ENCODE results near the gene TMEM221. TPM values are rescaled to one million over a fixed set of nuclear protein-coding genes. Genes with fewer than 3 reads are reported as not detected.

Gene TMEM221
- total and polyA plus RNA-seq, 2 experiments from 2014 or later = 0.22 to 0.30 TPM

DNA sequence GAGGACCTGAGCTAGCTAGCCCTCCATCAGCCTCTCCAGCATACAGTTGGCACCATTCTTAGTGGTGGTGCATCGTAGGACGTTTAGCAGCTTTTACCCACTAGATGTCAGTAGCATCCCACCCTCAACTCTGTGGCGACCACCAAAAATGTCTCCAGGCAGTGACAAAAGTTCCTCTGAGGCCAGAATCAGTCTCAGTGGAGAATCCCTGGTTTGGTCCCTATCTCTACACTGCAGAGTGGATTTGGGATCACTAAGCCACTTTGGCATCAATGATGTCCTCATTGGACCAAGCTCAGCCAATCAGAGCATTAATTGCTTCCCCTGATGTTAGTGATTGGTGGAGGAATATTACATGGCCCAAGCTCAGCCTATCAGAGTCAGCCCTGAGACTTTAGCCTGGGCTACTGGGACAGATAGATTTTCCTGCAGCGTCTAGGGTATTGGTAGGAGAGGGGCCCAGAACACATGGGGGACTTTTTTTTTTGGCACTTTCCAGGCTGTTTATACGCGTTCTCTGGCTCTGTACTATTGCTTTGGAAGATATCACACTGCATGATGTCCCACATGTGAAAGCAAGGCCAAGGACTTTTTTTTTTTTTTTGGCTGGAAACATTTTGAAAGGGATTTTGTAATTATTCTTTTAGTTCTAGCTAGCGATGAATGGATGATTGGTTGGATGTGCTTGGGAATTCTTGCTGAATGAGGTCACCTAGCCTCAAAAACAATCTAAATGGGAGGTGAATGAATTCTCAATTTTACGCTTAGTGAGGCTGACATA is 7.0 kb downstream of the TMEM221 start:
- 10 to 15% methylated on average over 8 of the region's 8 CpGs for WGBS, 2 experiments (ENCODE audit: low coverage in 1 of 2, low lambda C conversion rate in 2 of 2, missing lambda C conversion rate in 2 of 2)
- H3K27ac ChIP-seq = no peak overlapping the region

DNA sequence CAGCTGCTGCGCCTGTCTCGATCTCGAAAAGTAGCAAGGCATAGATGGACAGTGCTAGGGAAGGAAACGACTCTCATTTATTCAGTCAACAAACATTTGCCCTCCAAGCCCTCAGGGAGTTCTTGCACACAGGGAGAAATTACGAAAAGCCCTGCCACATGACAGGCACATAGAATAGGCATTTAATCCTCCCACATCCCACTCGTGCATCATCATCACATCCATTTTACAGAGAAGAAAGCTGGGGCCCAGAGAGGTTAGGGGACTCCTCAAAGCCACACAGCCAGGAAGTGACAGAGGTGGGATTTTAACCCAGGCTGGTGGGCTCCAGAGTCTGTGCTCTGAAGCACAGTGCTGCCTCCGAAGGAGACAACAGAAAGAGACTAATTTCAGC is 11.6 kb downstream of the TMEM221 start:
- H3K9me3 ChIP-seq (ENCODE audit: low read depth) = no peaks in the 10 kb centered on the region
- no peak overlapping the region for H3K4me2 ChIP-seq (ENCODE audit: unreplicated experiment)
- H3K27ac ChIP-seq = no peak overlapping the region
- TF ChIP-seq EZH2phosphoT487 (IDR thresholded peaks at IDR 0.05; ENCODE audit: insufficient read depth, low read depth) (no peak), EZH2 (IDR thresholded peaks at IDR 0.05; ENCODE audit: insufficient read depth, poor library complexity, severe bottlenecking) (no peak)
- H3K9ac ChIP-seq = no peak overlapping the region
- WGBS, 2 experiments (ENCODE audit: low coverage in 1 of 2, low lambda C conversion rate in 2 of 2, missing lambda C conversion rate in 2 of 2) = 75 to 82% methylated on average over 7 of the region's 7 CpGs
- H2AFZ ChIP-seq = no peak overlapping the region
- H3K27me3 ChIP-seq (replicated peaks; ENCODE audit: insufficient read depth) = no peaks in the 10 kb centered on the region
- H3K4me3 ChIP-seq = no peak overlapping the region
- in situ Hi-C loops (cut with MboI) = no loop called here
- no peaks in the 10 kb centered on the region for H4K20me1 ChIP-seq (ENCODE audit: insufficient read depth)
- DNase-seq = no peak
- no peaks in the 10 kb centered on the region for H3K9me2 ChIP-seq (ENCODE audit: insufficient read depth)
- H3F3A ChIP-seq (ENCODE audit: insufficient read depth) = peaks cover 7% of the 10 kb centered on the region
- H3K36me3 ChIP-seq (ENCODE audit: low read depth) = no peaks in the 10 kb centered on the region
- peaks cover 5% of the 10 kb centered on the region; the same call in 1 of the 2 replicates for H3K4me1 ChIP-seq (ENCODE audit: insufficient read depth)
- H3K79me2 ChIP-seq (ENCODE audit: insufficient read depth) = no peaks in the 10 kb centered on the region

More for the DNA sequence above, 7.0 kb downstream of the TMEM221 start:
- in situ Hi-C loops (cut with MboI) = no loop called here
- Histone ChIP-seq H3K9ac (no peak overlapping the region), H3K4me1 (ENCODE audit: insufficient read depth) (peaks cover 6% of the 10 kb centered on the region; the same call in 1 of the 2 replicates), H3K4me3 (no peak overlapping the region), H3K27me3 (replicated peaks; ENCODE audit: insufficient read depth) (no peaks in the 10 kb centered on the region), H4K20me1 (ENCODE audit: insufficient read depth) (no peaks in the 10 kb centered on the region), H3K36me3 (ENCODE audit: low read depth) (no peaks in the 10 kb centered on the region), H3K79me2 (ENCODE audit: insufficient read depth) (no peaks in the 10 kb centered on the region), H3F3A (ENCODE audit: insufficient read depth) (peaks cover 7% of the 10 kb centered on the region), H3K9me2 (ENCODE audit: insufficient read depth) (no peaks in the 10 kb centered on the region), H3K4me2 (ENCODE audit: unreplicated experiment) (no peak overlapping the region), H2AFZ (no peak overlapping the region), H3K9me3 (ENCODE audit: low read depth) (no peaks in the 10 kb centered on the region)
- DNase-seq = peak; percentile 56
- TF ChIP-seq EZH2 (IDR thresholded peaks at IDR 0.05; ENCODE audit: insufficient read depth, poor library complexity, severe bottlenecking) = no peak
- no peak for TF ChIP-seq EZH2phosphoT487 (IDR thresholded peaks at IDR 0.05; ENCODE audit: insufficient read depth, low read depth)

- no peaks in the 10 kb centered on the region for H3K27me3 ChIP-seq (replicated peaks; ENCODE audit: insufficient read depth)
- no peak for TF ChIP-seq EZH2phosphoT487 (IDR thresholded peaks at IDR 0.05; ENCODE audit: insufficient read depth, low read depth)
- TF ChIP-seq EZH2 (IDR thresholded peaks at IDR 0.05; ENCODE audit: insufficient read depth, poor library complexity, severe bottlenecking) = no peak
- DNase-seq = no peak
- no peak overlapping the region for H3K4me3 ChIP-seq
- H3K4me1 ChIP-seq (ENCODE audit: insufficient read depth) = no peaks in the 10 kb centered on the region
- in situ Hi-C loops (cut with MboI) = no loop called here
- WGBS, 2 experiments (ENCODE audit: low coverage in 1 of 2, low lambda C conversion rate in 2 of 2, missing lambda C conversion rate in 2 of 2) = 84 to 86% methylated on average over 25 of the region's 25 CpGs
- no peaks in the 10 kb centered on the region for H3K9me3 ChIP-seq (ENCODE audit: low read depth)
- no peak overlapping the region for H3K27ac ChIP-seq
- no peaks in the 10 kb centered on the region for H3K79me2 ChIP-seq (ENCODE audit: insufficient read depth)
- H3K9me2 ChIP-seq (ENCODE audit: insufficient read depth) = no peaks in the 10 kb centered on the region
- no peak overlapping the region for H3K9ac ChIP-seq
- no peaks in the 10 kb centered on the region for H3K36me3 ChIP-seq (ENCODE audit: low read depth)
- no peak overlapping the region for H2AFZ ChIP-seq
- peaks cover 1% of the 10 kb centered on the region; the same call in 1 of the 2 replicates for H3F3A ChIP-seq (ENCODE audit: insufficient read depth)
- no peak overlapping the region for H3K4me2 ChIP-seq (ENCODE audit: unreplicated experiment)
- no peaks in the 10 kb centered on the region for H4K20me1 ChIP-seq (ENCODE audit: insufficient read depth)
Measured at GRCh38 chr19:17436094-17436873, 12.2 kb downstream of the TMEM221 start.

DNA sequence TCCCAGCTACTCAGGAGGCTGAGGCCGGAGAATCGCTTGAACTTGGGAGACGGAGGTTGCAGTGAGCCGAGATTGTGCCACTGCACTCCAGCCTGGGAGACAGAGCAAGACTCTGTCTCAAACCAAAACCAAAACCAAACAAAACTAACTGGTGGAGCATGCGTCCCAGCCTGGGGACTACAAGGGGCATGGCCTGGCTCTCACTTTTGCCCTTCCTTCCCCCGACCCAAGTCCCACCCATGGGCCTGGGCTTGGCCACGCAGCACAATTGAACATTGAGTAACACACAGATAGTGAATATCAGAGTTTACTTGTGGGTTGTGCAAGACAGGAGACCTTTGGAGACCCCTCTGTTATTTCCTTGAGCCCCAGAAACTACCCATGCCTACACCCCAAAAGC is 13.2 kb downstream of the TMEM221 start:
- H3F3A ChIP-seq (ENCODE audit: insufficient read depth) = no peaks in the 10 kb centered on the region
- no peak overlapping the region for H2AFZ ChIP-seq
- no peak overlapping the region for H3K4me2 ChIP-seq (ENCODE audit: unreplicated experiment)
- no peak for DNase-seq
- WGBS, 2 experiments (ENCODE audit: low coverage in 1 of 2, low lambda C conversion rate in 2 of 2, missing lambda C conversion rate in 2 of 2) = 81 to 82% methylated on average over 7 of the region's 7 CpGs
- no peaks in the 10 kb centered on the region for H3K4me1 ChIP-seq (ENCODE audit: insufficient read depth)
- H3K9me2 ChIP-seq (ENCODE audit: insufficient read depth) = no peaks in the 10 kb centered on the region
- H3K9me3 ChIP-seq (ENCODE audit: low read depth) = no peaks in the 10 kb centered on the region
- H3K27ac ChIP-seq = no peak overlapping the region
- no peaks in the 10 kb centered on the region for H3K79me2 ChIP-seq (ENCODE audit: insufficient read depth)
- H4K20me1 ChIP-seq (ENCODE audit: insufficient read depth) = no peaks in the 10 kb centered on the region
- H3K9ac ChIP-seq = no peak overlapping the region
- in situ Hi-C loops (cut with MboI) = no loop called here
- no peak overlapping the region for H3K4me3 ChIP-seq
- H3K27me3 ChIP-seq (replicated peaks; ENCODE audit: insufficient read depth) = no peaks in the 10 kb centered on the region
- no peak for TF ChIP-seq EZH2phosphoT487 (IDR thresholded peaks at IDR 0.05; ENCODE audit: insufficient read depth, low read depth)
- no peak for TF ChIP-seq EZH2 (IDR thresholded peaks at IDR 0.05; ENCODE audit: insufficient read depth, poor library complexity, severe bottlenecking)
- H3K36me3 ChIP-seq (ENCODE audit: low read depth) = no peaks in the 10 kb centered on the region

Data from GM23248 (cell line).